Stomach (tissue), 4 donors: ENCODE data around the gene SYT3.

Experiments
- EP300 ChIP-seq: sonication (generic); formaldehyde crosslinking; IDR thresholded peaks from one replicate; pipeline ENCODE4 v1.6.1; 2017; ENCODE audit warnings: antibody characterized with exemption
- POLR2A ChIP-seq, 4 donors: fragments of 450-650 bp; IDR thresholded peaks; one replicate each; pipeline ENCODE4 v1.6.1; 2016; ENCODE audit warnings: antibody characterized with exemption in 4 of 4, control low read depth in 2 of 4, mild to moderate bottlenecking in 1 of 4, moderate library complexity in 1 of 4
- TF ChIP-seq, protein P1 (sequence below), 7 experiments: fragments of 450-650 bp in 4 of 7; fragments of 200-600 bp in 3 of 7; sonication (generic) in 3 of 7; IDR thresholded peaks; one replicate each; pipeline ENCODE4 v1.5.1; 2016 to 2019; ENCODE audit warnings: antibody characterized with exemption in 7 of 7, control low read depth in 2 of 7, mild to moderate bottlenecking in 1 of 7

DNA sequence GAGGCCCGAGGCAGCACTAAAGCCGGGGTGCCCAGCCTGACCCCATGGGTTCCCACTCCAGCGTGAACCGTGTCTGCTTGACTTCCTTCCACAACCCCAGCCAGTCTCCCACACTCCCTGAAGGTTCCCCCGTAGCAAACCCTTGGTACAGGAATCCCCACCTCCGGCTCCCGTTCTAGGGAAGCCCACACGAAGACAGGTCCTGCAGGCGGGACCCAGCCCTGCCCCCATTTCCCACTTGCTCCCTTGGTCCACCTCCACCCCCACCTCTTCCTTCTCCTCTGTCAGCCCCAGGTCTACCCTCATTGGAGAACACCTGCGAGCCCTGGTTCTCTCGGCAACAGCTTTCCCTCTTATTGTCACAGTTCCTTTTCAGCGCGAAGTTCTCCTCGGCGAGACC is 33.4 kb upstream of the SYT3 start:
- TF ChIP-seq, protein P1, sequence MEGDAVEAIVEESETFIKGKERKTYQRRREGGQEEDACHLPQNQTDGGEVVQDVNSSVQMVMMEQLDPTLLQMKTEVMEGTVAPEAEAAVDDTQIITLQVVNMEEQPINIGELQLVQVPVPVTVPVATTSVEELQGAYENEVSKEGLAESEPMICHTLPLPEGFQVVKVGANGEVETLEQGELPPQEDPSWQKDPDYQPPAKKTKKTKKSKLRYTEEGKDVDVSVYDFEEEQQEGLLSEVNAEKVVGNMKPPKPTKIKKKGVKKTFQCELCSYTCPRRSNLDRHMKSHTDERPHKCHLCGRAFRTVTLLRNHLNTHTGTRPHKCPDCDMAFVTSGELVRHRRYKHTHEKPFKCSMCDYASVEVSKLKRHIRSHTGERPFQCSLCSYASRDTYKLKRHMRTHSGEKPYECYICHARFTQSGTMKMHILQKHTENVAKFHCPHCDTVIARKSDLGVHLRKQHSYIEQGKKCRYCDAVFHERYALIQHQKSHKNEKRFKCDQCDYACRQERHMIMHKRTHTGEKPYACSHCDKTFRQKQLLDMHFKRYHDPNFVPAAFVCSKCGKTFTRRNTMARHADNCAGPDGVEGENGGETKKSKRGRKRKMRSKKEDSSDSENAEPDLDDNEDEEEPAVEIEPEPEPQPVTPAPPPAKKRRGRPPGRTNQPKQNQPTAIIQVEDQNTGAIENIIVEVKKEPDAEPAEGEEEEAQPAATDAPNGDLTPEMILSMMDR (IDR thresholded peaks at IDR 0.05) = no peak
- no peak for TF ChIP-seq POLR2A (IDR thresholded peaks at IDR 0.05)
- TF ChIP-seq EP300 = no peak
